Heart right ventricle (tissue), 16 donors: ENCODE data around the gene SCN11A. TPM values are rescaled to one million over a fixed set of nuclear protein-coding genes. Genes with fewer than 3 reads are reported as not detected.

Source experiments
- ATAC-seq, 8 donors: fragments of 200-7000 bp; cut with Tn5 transposase; one replicate each; pipeline ENCODE4 v1.9.1; 2020; ENCODE audit warnings: mild to moderate bottlenecking in 8 of 8, moderate library complexity in 8 of 8, moderate number of reproducible peaks in 1 of 8
- DNase-seq, 2 donors: peaks; one replicate each; pipeline ENCODE4 v3.0.0-alpha.2; 2020
- H3K27ac ChIP-seq, 10 donors: fragments of 200-600 bp; sonication (generic) in 2 of 10; one replicate each; pipeline versions ENCODE4 v1.5.0 to v1.8.0; 2020 to 2022; ENCODE audit warnings: mild to moderate bottlenecking in 3 of 10
- H3K27me3 ChIP-seq, 7 donors: fragments of 200-600 bp; one replicate each; pipeline ENCODE4 v1.8.0; 2021 to 2022; ENCODE audit warnings: mild to moderate bottlenecking in 2 of 7
- H3K36me3 ChIP-seq, 9 donors: fragments of 200-600 bp; sonication (generic) in 1 of 9; one replicate each; pipeline versions ENCODE4 v1.5.0 to v1.8.0; 2020 to 2022; ENCODE audit warnings: mild to moderate bottlenecking in 2 of 9
- H3K4me1 ChIP-seq, 9 donors: fragments of 200-600 bp; sonication (generic) in 1 of 9; one replicate each; pipeline versions ENCODE4 v1.5.0 to v1.8.0; 2020 to 2022; ENCODE audit warnings: mild to moderate bottlenecking in 4 of 9
- H3K4me3 ChIP-seq, 10 donors: fragments of 200-600 bp; sonication (generic) in 2 of 10; one replicate each; pipeline versions ENCODE4 v1.5.0 to v1.8.0; 2020 to 2022; ENCODE audit warnings: mild to moderate bottlenecking in 7 of 10, moderate library complexity in 2 of 10
- H3K9me3 ChIP-seq, 11 donors: fragments of 200-600 bp in 10 of 11; sonication (generic) in 2 of 11; one replicate each; pipeline versions ENCODE4 v1.5.0 to v1.8.0; 2013 to 2022; ENCODE audit warnings: mild to moderate bottlenecking in 2 of 11, control low read depth in 1 of 11, moderate library complexity in 1 of 11
- CTCF ChIP-seq, 9 donors: fragments of 200-600 bp; sonication (generic) in 2 of 9; IDR thresholded peaks; one replicate each; pipeline versions ENCODE4 v1.5.0 to v1.8.0; 2021 to 2022; ENCODE audit warnings: antibody characterized with exemption in 9 of 9, mild to moderate bottlenecking in 5 of 9, moderate library complexity in 1 of 9
- WGBS, 2 donors: extraction: QIAGEN DNeasy Blood & Tissue Kit; methylation state at CpG; one replicate each; pipeline ENCODE4 v1.1.7; 2013; ENCODE audit warnings: inconsistent platforms in 1 of 2; 5-methylcytosine and 5-hydroxymethylcytosine counted together
- intact Hi-C, 10 donors: fragments of 100-400 bp; cut with DNase I; formaldehyde crosslinking; loops; one replicate each; pipeline versions ENCODE4 v1.11.1 to v1.14.2; 2022
- polyA plus RNA-seq, 2 donors: library from polyadenylated mRNA; stranded (reverse); fragments of 200-250 nt; gene quantifications; one replicate each; pipeline ENCODE4 v1.2.3, GENCODE V29; 2013
- total RNA-seq, 10 donors: library from RNA; stranded (reverse); fragmentation: NEBNext Ultra II Directional in 3 of 10; extraction: Animal tissue kit (Norgen Biotek cat#: 25700) in 3 of 10; gene quantifications; one replicate each; pipeline versions ENCODE4 v1.2.1 to v1.2.4, GENCODE V29; 2021 to 2023
- donor health status: Arrhythmogenic right ventricular cardiomyopathy.
- donor health status: ischemic (EF 13 %, LVEDD 7.1; RV severe dilation, severe dysfunction).
- donor health status: healthy with polysubstance abuse.
- donor health status: DM: no; HTN: yes; CAD: no.
- donor health status: DM: no; HTN: no; CAD: no.
- donor health status: ischemic (EF 25% LVEDD 6.9; RV normal size, moderate dysfunction).
- donor health status: ischemic (EF 25% LVEDD 5.7; RV mildly dilated, moderate dysfunction).
- donor health status: healthy.
- donor health status: DM: yes; HTN: yes; CAD: no.
- donor health status: Ischemic cardiomyopathy.
- donor health status: ischemic (EF 35%, LVEDD 5.7; RV mildly dilated, moderate dysfunction).
- donor health status: nonischemic (EF 11% LVEDD 7.7; RV severe dilation, severe dysfunction).
- donor health status: DM: yes; HTN: yes; CAD: no.
- donor health status: PGD.
- donor health status: ischemic (EF 29% LVEDD 5.4; RV normal size, mild dysfunction).
- donor health status: nonischemic (EF 23%, LVEDD 6.1; RV moderate dilation, normal function).

The SCN11A gene
- total and polyA plus RNA-seq, 12 donors: 0.01 to 0.15 (median 0.07) TPM; not detected in 2

DNA sequence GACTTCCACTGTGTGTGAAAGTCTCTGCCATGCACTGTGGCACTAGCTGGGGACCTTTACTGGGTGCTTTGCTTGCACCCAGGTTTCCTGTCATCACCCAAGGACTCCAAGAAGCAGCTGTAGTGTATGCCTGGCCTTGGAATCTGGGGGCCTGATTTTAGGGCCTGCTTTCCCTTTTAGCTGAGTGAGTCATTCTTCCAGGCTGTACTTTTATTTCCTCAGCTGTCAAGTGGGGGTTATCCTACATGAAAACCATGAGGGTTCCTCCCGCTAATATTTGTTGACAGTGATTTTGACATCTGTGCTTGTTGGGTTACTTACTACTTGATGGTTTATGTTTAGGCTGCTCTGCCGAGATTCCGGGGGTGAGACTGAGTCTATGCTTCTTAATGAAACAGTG is 37.1 kb upstream of the SCN11A start:
- no peak overlapping the region for H3K4me3 ChIP-seq
- H3K27me3 ChIP-seq: no peaks in the 10 kb centered on the region
- no peak for TF ChIP-seq CTCF (IDR thresholded peaks at IDR 0.05)
- no peaks in the 10 kb centered on the region for H3K9me3 ChIP-seq
- H3K36me3 ChIP-seq: peaks cover 0 to 100% (median 55%) of the 10 kb centered on the region in 9 donors
- DNase-seq (no peak), ATAC-seq (no peak)
- intact Hi-C loops: loop anchor here in 1 of 10 donors (5.0 kb wide), 1 partner anchor 1742 kb away; no protein-coding TSS in a partner anchor
- H3K4me1 ChIP-seq: no peaks in the 10 kb centered on the region
- 74 to 75% methylated on average over 3 of the region's 3 CpGs for WGBS, 2 donors
- H3K27ac ChIP-seq: no peak overlapping the region

- no peak for TF ChIP-seq CTCF (IDR thresholded peaks at IDR 0.05)
These were observed 36.7 kb upstream of the SCN11A start for GRCh38 chr3:39088456-39088855.

DNA sequence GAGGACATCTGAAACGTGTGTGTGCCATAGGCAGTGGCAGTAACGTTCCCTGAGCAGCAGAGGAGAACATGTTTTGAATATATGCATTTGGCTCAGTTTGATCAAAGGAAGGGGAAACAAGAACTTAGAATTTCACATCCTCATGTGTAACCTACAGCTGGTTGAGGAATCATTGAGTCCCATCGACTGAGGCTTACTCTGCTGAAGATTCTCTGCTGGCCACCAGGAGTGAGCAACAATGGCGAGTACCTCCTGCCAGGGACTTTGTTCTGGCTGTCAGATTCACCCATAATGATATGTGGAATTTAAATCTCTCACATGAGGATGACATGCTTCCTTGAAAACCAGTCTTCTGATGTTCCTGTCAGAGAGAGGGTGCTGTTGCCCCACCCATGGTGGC is 34.4 kb upstream of the SCN11A start:
- Histone ChIP-seq H3K4me3 (no peak overlapping the region), H3K9me3 (no peaks in the 10 kb centered on the region)

More at GRCh38 chr3:39088456-39088855, 36.7 kb upstream of the SCN11A start:
- 85 to 91% methylated on average over 3 of the region's 3 CpGs for WGBS, 2 donors
- H3K9me3 ChIP-seq: no peaks in the 10 kb centered on the region
- no peaks in the 10 kb centered on the region for H3K27me3 ChIP-seq
- peaks cover 0 to 100% (median 54%) of the 10 kb centered on the region in 9 donors for H3K36me3 ChIP-seq
- H3K4me3 ChIP-seq: no peak overlapping the region
- intact Hi-C loops: loop anchor here in 1 of 10 donors (5.0 kb wide), 1 partner anchor 1741 kb away; no protein-coding TSS in a partner anchor
- no peak for ATAC-seq
- no peaks in the 10 kb centered on the region for H3K4me1 ChIP-seq
- no peak for DNase-seq
- H3K27ac ChIP-seq: no peak overlapping the region

GRCh38 chr3:39082666-39083313 is 31.0 kb upstream of the SCN11A start:
- peaks cover 0 to 100% (median 33%) of the 10 kb centered on the region in 9 donors for H3K36me3 ChIP-seq
- no peaks in the 10 kb centered on the region for H3K27me3 ChIP-seq
- no peak overlapping the region for H3K27ac ChIP-seq
- intact Hi-C loops: no loop called here
- TF ChIP-seq CTCF (IDR thresholded peaks at IDR 0.05): no peak
- no peak for ATAC-seq
- 96 to 97% methylated on average over 4 of the region's 4 CpGs for WGBS, 2 donors
- no peak overlapping the region for H3K4me3 ChIP-seq
- H3K9me3 ChIP-seq: no peaks in the 10 kb centered on the region
- no peaks in the 10 kb centered on the region for H3K4me1 ChIP-seq
- no peak for DNase-seq

More for the DNA sequence above, 34.4 kb upstream of the SCN11A start:
- H3K27ac ChIP-seq: no peak overlapping the region
- intact Hi-C loops: loop anchor here in 1 of 10 donors (5.0 kb wide), 1 partner anchor 1739 kb away; no protein-coding TSS in a partner anchor
- WGBS, 2 donors: 86 to 91% methylated on average over 4 of the region's 4 CpGs
- H3K4me1 ChIP-seq: no peaks in the 10 kb centered on the region
- ATAC-seq (no peak), DNase-seq (no peak)
- peaks cover 0 to 100% (median 34%) of the 10 kb centered on the region in 9 donors for H3K36me3 ChIP-seq
- no peaks in the 10 kb centered on the region for H3K27me3 ChIP-seq
- no peak for TF ChIP-seq CTCF (IDR thresholded peaks at IDR 0.05)
